ENCODE measurements around the gene DALRD3.

The DALRD3 gene

DNA sequence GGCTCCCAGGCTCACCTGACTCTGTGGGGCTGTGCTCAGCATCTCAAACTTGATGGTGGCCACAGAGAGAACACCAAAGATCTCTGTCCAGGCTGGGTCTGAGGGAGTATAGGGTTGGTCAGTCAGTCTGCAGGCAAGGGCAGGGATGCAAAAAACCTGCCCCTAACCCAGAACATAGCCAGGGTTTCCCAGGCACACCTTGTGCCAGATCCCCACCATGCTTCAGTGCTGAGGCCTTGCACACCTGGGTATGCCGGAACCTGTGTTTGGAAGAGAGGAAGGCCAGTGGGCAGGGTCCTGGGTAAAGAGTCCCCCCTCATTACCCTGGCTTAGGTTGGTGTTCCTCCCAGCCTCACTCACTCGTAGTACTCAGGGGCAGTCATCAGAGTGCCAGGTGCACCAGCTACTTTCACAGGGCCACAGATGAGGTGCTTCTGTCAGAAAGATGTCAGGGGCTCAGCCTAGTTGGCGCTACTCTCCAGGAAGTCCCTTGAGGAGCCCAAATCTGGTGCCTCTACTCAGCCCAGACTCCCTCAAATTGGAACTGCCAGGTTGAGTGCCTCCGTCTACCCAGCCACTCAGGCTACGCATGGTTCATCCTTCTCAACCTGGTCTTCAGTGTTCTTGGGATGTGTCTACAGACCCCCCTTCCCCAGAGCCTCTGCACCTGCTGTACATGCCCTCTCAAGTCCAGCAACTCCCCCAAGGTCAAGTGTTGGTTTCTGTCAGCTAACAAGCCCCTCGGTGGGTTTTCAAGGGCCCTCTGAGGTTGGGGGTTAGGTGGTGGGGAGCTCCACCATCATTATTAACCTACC lies 1.8 kb downstream of the DALRD3 start:
- H3K4me3 ChIP-seq (ENCODE audit: low read depth, low read length): peak overlapping the region; percentile 74

DNA sequence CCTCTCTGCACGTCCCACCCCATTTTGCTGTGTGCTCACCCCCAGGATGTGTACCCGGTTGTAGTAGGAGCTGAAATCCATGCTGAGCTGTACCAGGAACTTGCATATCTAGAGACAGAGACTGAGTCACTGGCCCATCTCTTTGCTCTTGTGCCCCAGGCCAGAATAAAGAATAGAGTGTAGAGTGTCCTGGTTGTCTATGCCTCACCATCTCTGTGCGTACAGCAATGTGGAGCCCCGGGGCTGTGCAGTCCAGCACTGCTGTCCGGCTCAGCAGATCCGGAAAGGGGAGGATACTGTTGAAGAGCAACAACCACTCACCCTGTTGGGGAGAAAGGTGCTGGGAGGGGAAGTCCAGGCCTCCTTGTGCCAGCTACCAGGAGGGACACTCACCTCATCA lies 2.6 kb downstream of the DALRD3 start:
- H3K4me3 ChIP-seq (ENCODE audit: low read depth, low read length): no peak overlapping the region
- no peak for DNase-seq (ENCODE audit: low read depth)
- TF ChIP-seq, protein P1, sequence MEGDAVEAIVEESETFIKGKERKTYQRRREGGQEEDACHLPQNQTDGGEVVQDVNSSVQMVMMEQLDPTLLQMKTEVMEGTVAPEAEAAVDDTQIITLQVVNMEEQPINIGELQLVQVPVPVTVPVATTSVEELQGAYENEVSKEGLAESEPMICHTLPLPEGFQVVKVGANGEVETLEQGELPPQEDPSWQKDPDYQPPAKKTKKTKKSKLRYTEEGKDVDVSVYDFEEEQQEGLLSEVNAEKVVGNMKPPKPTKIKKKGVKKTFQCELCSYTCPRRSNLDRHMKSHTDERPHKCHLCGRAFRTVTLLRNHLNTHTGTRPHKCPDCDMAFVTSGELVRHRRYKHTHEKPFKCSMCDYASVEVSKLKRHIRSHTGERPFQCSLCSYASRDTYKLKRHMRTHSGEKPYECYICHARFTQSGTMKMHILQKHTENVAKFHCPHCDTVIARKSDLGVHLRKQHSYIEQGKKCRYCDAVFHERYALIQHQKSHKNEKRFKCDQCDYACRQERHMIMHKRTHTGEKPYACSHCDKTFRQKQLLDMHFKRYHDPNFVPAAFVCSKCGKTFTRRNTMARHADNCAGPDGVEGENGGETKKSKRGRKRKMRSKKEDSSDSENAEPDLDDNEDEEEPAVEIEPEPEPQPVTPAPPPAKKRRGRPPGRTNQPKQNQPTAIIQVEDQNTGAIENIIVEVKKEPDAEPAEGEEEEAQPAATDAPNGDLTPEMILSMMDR (IDR thresholded peaks at IDR 0.05; ENCODE audit: control insufficient read depth, extremely low read depth, insufficient read depth): no peak

More for the DNA sequence above, 1.8 kb downstream of the DALRD3 start:
- DNase-seq (ENCODE audit: low read depth): no peak
- TF ChIP-seq, protein P1 (IDR thresholded peaks at IDR 0.05; ENCODE audit: control insufficient read depth, extremely low read depth, insufficient read depth): no peak

DNA sequence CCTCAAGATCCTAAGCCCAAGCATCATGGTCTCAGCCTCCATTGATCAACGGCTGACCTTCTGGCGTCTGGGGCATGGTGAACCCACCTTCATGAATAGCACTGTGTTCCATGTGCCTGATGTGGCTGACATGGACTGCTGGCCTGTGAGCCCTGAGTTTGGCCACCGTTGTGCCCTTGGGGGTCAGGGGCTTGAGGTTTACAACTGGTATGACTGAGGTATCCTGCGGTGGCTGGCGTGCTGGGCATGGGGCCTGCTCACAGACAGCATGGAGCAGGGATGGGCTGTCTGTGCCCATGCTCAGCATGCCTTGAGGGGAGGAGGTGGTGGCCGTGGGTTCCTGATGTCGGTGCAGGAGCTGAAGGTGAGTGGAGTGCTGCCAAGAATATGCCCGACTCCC lies 3.3 kb downstream of the DALRD3 start:
- TF ChIP-seq, protein P1 (IDR thresholded peaks at IDR 0.05; ENCODE audit: control insufficient read depth, extremely low read depth, insufficient read depth): no peak
- H3K4me3 ChIP-seq (ENCODE audit: low read depth, low read length): no peak overlapping the region
- no peak for DNase-seq (ENCODE audit: low read depth)

DNA sequence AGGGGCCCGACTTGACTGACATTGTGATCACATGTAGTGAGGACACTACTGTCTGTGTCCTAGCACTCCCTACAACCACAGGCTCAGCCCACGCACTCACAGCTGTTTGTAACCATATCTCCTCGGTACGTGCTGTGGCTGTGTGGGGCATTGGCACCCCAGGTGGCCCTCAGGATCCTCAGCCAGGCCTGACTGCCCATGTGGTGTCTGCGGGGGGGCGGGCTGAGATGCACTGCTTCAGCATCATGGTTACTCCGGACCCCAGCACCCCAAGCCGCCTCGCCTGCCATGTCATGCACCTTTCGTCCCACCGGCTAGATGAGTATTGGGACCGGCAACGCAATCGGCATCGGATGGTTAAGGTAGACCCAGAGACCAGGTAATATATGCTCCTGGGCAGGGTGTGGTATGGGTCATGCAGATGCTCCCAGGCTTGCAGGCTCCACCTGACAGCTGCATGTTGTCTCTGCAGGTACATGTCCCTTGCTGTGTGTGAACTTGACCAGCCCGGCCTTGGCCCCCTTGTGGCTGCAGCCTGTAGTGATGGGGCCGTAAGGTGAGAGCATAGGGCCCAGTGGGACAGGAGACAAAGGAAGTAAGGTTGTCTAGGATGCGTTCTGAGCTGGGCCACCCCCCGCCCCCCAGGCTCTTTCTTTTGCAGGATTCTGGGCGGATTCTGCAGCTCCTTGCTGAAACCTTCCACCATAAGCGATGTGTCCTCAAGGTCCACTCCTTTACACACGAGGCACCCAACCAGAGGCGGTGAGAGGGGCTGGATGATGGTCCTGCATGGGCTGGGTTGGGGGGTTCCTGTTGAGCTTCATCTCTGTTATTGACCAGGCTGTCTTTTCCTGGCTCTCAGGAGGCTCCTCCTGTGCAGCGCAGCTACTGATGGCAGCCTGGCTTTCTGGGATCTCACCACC lies 4.4 kb downstream of the DALRD3 start:
- DNase-seq (ENCODE audit: low read depth): no peak
- H3K4me3 ChIP-seq (ENCODE audit: low read depth, low read length): no peak overlapping the region
- TF ChIP-seq, protein P1 (IDR thresholded peaks at IDR 0.05; ENCODE audit: control insufficient read depth, extremely low read depth, insufficient read depth): peak; percentile 62

DNA sequence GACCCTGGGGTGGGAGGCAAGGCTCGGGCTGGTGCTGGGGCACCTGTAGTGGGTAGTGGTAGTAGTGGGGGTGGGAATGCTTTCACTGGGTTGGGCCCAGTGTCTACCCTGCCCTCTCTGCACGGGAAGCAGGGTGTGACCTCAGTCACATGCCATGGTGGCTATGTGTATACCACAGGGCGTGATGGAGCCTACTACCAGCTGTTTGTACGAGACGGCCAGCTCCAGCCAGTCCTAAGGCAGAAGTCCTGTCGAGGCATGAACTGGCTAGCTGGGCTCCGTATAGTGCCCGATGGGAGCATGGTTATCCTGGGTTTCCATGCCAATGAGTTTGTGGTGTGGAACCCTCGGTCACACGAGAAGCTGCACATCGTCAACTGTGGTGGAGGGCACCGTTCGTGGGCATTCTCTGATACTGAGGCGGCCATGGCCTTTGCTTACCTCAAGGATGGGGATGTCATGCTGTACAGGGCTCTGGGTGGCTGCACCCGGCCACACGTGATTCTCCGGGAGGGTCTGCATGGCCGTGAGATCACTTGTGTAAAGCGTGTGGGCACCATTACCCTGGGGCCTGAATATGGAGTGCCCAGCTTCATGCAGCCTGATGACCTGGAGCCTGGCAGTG lies 5.2 kb downstream of the DALRD3 start:
- no peak for DNase-seq (ENCODE audit: low read depth)
- TF ChIP-seq, protein P1 (IDR thresholded peaks at IDR 0.05; ENCODE audit: control insufficient read depth, extremely low read depth, insufficient read depth): no peak
- H3K4me3 ChIP-seq (ENCODE audit: low read depth, low read length): no peak overlapping the region

DNA sequence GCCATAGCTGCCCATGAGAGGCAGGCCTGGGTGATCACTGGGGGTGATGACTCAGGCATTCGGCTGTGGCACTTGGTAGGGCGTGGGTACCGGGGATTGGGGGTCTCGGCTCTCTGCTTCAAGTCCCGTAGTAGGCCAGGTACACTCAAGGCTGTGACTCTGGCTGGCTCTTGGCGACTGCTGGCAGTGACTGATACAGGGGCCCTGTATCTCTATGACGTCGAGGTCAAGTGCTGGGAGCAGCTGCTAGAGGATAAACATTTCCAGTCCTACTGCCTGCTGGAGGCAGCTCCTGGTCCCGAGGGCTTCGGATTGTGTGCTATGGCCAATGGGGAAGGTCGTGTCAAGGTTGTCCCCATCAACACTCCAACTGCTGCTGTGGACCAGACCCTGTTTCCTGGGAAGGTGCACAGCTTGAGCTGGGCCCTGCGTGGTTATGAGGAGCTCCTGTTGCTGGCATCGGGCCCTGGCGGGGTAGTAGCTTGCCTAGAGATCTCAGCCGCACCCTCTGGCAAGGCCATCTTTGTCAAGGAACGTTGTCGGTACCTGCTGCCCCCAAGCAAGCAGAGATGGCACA lies 5.9 kb downstream of the DALRD3 start:
- no peak for DNase-seq (ENCODE audit: low read depth)
- TF ChIP-seq, protein P1 (IDR thresholded peaks at IDR 0.05; ENCODE audit: control insufficient read depth, extremely low read depth, insufficient read depth): no peak
- no peak overlapping the region for H3K4me3 ChIP-seq (ENCODE audit: low read depth, low read length)

All from LNCaP clone FGC (cell line).